ENCODE measurements around the gene PKNOX2.
"Not testable (repeated sequence)": the region's sequence is repeated elsewhere in the genome, so short reads cannot be mapped to it uniquely, and the experiment has no call there.

Gene PKNOX2

DNA sequence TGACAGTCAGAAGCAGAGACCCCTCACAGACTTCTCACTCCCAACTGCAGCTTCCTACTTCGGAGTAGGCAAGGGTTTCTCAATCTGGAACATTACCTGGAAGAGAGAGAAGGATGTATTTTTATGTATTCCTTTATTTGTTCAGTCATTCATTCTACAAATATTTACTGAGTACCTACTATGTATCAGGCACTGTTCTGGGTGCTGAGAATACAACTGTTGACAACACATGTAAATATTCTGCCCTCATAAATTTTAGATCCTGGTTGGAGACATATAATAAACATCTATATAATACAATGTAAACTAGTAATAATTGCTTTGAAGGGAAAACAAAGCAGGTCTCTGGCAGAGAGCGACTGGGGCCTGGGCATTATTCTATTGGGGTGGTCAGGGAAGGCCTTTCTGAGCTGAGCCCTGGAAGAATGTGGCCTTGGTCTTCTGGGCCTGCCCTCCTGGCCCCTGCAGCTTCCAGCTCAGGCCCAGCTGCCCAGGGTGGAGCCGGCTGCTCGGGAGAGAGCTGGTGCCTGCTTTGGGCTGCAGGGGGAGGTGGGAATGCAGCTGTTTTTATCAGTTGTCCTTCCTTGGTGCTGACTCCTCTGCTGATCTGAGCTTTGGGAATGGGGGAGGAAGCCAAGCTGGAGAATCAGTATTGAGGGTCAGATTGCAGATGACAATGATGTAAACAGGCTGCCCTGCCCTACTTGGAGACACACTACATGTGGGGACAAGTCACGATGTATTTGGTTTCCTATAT lies 46.8 kb downstream of the PKNOX2 start:
- no peak for DNase-seq

DNA sequence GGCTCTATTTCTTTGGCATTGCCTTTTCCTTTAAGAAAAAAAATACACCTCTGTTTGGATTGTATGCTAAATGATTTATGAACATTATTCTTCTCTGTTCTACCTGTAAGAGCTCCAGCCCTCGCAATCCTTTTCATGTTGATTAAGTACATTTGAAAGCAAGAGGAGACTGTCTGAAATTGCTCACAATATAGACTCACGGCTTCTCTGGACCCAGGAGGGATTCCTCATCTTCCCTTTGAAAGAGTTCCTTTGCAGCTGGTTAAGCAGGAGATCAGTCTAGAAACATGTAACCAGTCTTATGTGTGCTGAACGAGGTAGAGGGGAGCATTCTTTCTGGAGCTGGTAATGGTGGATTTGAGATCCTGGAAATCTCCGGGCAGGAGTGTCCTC lies 47.4 kb downstream of the PKNOX2 start:
- DNase-seq = no peak

DNA sequence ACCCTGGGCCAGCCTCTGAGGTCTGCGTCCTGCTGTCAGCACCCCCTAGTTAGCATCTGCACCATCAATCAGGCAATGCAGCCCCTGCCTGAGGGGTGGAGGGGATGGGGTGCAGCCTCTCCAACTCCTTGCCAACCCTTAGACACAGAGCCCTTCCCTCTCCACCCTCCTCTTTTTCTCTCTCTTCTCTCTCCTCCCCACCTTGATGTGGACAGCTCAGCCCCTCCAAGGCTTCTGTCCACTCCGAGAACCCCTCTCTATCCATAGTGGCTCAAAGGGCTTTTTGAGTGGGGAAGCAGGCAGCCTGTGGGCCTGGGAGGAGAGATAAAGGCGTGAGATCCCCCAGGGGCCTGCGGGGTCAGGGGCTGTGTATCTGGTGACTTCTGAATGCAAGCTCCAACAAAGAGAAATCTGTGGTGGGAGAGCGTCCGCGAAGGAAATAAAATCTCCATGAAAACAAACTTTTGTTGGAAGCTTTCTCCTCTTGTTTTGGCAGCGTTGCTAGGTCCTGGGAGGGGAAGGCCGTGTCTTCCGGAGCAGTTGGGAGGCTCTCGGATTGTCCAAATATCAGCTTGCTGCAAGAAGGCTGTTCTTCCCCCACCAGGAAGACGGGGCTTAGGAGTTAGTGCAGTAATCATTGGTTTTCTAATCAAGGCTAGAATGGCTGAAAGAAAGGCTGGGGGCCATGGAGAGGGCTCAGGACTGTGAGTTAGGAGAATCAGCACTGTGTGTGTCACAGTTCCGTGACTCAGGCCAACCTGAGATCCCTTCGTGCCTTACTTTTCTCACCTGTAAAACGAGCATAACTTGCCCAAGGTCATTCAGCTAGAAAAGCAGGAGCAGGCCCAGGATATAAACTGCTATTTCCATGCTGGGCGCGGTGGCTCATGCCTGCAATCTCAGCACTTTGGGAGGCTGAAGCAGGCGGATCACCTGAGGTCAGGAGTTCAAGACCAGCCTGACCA lies 50.3 kb downstream of the PKNOX2 start:
- DNase-seq = no peak

DNA sequence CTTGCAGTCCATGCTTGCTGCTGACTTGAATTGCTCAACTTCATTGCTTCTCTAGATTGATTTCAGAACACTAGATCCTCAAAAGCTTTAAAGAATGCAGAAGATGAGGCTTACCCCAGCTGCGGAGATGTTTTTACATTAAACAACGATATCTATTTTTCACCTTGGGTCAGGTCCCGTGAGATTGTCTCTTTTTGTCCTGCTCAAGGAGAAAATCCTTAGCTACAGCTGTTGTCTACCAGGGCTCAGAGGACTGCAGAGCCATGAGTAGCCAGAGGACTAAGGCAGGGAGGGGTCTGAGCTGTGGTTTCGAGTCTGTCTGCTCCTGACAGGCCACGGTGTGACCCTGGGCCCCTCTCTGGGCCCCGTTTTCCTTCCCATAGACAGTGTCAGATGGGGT lies 51.4 kb downstream of the PKNOX2 start:
- DNase-seq = no peak

DNA sequence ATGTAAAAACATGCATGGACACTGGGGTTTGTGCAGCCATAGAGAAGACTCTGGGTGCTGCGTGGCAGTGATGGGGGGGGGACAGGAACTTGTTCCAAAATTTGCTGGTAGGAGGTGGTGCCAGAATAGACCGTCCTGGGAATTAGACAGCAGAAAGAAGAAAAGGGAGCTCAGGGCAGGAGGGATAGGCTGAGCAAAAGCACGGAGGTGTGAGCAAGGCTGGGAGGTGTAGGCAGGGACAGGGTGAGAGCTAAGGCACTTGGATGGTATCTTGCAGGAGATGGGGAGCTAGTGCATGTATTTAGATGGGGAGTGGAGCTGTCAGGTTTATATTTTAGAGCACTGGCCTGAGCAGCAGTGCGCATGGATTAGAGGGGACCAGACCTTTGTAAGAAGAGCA lies 53.8 kb downstream of the PKNOX2 start:
- DNase-seq = no peak

DNA sequence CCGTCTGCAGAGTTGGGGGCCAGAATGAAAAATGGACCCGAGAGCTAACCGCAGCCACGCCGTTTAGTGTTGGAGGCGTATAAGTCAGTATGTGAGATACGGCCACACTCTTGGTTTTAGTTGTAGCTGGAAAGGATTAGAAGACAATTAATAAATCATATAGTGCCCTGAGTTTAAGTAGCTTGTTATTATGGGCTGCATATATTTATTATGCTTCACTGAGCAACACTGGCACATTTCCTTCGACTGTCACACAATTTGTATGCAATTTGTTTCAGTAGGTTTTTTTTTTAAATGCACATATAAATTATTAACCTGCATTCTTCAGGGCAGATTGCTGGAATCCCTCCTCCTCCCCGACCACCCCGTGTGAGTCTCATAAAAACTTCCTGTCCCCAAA lies 56.9 kb downstream of the PKNOX2 start:
- no peak for DNase-seq

DNA sequence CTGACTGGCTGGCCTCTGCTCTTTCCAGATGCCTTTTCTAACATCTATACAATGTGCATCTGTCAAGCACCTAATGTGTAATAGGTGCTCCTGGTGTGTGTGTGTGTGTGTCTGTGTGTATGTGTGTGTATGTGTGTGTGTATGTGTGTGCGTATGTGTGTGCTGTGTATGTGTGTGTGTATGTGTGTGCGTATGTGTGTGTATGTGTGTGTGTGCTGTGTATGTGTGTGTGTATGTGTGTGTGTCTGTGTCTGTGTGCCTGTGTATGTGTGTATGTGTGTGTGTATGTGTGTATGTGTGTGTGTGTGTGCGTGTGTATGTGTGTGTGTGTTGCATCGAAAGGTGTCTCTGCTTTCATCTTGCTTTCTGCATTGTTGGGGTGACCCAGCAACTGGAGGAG lies 57.9 kb downstream of the PKNOX2 start:
- no peak for DNase-seq

DNA sequence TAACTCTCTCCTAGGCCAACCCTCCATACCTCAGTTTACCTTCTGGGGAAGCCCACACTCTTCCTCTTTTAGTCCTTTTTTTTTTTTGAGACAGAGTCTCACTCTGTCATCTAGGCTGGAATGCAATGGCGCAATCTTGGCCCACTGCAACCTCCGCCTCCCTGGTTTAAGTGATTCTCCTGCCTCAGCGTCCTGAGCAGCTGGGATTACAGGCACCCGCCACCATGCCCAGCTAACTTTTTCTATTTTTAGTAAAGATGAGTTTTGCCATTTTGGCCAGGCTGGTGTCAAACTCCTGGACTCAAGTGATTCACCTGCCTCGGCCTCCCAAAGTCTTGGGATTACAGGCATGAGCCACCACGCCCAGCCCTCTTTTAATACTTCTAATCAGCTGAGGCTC lies 58.6 kb downstream of the PKNOX2 start:
- not testable (repeated sequence) for DNase-seq

DNA sequence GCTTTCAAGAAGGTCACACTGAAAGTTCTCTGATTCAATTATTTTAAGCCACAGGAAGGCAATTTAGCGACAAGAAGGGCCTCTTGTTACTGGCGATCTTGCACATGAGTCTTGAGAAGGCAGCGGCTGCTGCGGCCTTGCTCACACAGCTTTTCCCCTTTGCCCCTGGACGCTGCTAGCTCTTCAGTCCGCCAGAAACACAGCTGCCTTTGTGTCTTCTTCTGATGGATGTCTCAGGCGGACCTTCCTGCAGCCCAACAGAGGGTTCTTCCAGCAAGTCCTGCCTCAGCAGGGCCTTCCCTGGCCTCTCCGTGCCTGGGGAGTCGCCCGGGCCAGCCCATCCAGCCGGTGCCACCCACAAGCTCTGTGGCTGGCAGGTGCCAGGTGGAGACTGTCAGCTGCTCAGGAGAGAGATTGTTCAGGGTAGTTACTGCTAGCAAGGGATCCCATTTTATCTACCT lies 59.4 kb downstream of the PKNOX2 start:
- DNase-seq = no peak

DNA sequence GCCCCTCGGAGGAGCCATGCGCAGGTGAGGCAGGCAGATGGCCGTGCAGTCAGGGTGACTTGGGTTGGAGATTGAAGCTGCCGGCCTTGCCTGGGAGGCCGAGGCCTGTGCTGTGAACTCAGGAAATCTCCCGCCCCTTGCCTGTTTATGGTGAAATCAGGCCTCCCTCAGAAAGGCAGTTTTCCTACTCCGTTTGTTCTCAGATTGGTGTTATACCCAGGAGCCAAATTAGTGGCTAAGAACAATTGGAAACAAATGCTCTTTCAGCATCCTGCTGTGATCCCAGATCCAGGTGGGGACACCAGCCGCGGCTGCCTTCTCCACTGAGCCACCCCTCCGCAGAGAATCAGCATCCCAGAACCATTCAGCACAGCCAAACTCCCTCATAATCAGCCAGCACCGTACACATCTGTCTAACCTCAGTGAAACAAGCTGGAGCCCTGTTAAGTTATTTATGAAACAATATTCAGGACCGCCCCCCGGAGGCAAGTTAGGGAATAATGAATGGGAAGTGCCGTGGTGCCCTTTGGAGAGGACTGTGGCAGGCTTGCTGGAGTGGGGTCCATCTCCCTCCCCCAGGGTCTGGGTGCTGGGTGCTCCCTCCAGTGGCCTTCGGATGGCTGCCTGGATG lies 60.0 kb downstream of the PKNOX2 start:
- no peak for DNase-seq

DNA sequence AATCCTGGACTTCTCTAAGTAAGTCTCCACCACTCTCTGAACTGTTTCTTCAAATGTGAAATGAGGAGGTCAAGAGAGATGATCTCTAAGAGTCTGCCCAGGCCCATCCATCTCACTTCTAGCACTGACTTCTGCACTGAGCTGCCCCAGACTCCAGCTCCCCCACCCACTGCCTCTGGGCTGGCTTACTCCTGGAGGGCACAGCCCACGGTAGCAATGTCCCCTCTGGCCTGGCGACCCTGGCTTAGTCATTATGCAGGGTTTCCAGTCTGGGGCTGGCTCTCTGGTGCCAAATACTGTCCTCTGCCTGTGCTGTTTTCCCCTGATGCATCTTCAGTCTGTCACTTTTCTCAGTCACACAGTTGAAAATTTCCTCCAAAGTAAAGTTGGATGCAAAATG lies 60.9 kb downstream of the PKNOX2 start:
- DNase-seq = no peak

DNA sequence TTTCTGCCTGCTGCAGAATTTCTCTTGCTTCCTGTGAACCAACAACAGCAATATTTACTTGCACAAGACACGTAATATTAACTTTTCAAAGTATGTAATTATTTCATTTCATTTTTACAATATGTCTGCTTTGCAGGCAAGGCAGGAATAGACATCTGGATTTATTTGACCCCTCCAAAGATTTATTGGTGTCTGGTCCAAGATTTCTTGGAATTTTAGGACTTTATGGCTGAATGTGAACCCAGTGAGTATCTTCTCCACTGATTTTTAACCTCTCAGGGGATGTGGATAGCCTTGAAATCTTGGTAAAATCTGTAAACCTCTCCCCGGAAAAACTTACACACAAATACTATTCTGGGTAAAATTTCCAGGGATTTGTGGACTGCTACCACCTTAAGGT lies 61.5 kb downstream of the PKNOX2 start:
- DNase-seq = no peak

DNA sequence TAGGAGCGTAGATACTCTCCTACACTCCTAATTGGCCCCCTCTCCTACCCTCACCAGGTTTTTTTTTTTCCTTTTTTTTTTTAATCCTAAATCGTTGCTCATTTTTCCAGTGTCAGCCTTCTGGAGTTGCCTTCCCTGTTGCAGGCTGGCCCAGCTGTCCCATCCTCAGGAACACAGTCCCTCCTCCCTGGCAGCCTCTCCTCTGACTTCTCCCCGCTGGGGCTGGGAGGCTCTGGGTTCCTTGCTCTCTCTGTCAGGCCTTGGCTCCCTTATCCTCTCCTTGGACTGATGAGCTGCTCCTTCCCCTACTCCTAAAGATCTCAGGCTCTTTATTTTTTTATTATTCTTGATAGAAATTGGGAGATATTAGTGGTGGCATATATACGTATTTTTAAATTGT lies 62.2 kb downstream of the PKNOX2 start:
- no peak for DNase-seq

DNA sequence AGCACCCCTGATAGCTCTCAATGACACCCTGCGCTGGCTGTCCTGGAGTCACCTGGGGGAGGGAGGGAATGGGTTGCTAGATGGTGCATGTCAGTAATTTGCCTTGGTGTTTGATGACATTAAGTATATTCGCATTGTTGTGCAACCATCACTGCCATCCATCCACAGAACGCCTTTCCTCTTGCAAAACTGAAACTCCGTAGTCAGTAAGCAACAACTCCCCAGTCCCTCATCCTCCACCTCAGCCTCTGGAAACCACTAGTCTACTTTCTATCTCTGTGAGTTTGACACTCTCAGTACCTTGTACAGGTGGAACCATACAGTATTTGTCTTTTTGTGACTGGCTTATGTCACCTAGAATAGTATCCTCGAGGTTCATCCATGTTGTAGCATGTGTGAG lies 62.6 kb downstream of the PKNOX2 start:
- DNase-seq = no peak

DNA sequence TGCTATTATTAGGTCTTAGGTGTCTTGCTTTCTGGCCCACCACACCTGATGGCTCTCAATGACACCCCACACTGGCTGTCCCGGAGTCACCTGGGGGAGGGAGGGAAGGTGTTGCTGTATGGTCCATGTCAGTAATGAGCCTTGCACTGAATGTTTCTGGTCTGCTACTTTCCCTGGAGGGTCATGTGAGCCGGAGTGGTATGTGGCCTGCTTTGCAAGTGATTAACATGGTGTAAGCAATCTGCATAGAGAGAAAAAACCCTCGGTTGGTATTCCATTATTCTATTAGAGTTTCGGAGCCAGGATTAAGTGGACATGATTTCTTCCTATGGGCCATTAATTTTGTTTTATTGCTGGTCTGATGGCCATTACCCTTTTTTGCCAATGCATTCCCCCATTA lies 63.9 kb downstream of the PKNOX2 start:
- DNase-seq = no peak

DNA sequence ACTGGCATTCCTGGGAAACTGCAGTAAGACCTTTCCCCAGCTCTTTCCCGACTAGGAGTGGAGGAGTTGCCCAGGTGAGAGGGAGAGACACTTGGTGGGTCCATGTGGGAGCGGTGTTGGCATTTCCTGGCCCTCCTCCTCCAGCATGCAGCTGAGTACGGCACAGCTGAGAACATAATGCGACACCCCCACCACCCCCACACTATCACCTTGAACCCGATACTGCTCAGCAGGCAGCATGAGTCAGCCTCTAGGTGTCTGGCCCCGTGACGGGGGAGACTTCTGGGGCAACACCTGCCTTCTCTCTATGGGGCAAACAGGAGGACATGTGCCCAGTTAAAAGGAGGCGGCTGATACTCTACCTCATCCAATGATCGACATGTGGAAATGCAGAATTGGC lies 64.4 kb downstream of the PKNOX2 start:
- no peak for DNase-seq

DNA sequence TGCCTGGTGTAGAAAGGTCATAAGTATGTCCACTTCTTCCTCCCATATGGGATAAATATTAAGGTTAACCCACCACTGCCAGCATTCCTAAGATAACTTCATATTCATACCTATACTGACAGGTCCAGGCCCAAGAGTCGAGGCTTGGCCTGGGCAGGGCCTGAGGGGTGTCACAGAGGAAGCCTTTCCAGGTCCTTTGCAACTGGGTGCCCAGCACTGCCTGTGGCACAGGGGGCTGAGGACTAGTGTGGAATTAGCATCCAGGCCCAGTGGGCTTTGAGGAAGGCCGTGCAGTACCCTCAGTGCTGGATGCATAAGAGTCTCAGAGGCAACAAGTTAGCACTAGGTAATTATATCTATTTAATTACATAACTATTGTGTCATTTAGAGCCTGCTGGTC lies 65.4 kb downstream of the PKNOX2 start:
- no peak for DNase-seq

DNA sequence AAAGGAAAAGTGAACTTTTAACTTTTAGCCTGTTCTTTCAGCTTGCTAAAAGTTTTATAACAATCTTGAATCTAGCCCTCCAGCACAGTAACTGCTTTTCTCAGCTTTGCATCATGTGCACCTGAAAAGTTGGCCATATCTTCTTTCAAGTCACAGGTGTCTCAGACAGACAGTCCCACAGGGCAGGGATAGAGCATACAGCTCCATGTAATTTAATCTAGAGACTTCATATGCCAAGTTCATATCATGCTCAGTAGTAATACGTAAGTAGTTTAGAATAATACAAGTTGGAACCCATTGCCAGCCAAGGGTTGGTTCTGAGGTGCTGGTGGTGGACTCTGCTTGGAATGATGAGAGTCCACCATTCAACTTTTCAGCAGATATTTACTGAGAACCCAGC lies 68.6 kb downstream of the PKNOX2 start:
- DNase-seq = no peak

DNA sequence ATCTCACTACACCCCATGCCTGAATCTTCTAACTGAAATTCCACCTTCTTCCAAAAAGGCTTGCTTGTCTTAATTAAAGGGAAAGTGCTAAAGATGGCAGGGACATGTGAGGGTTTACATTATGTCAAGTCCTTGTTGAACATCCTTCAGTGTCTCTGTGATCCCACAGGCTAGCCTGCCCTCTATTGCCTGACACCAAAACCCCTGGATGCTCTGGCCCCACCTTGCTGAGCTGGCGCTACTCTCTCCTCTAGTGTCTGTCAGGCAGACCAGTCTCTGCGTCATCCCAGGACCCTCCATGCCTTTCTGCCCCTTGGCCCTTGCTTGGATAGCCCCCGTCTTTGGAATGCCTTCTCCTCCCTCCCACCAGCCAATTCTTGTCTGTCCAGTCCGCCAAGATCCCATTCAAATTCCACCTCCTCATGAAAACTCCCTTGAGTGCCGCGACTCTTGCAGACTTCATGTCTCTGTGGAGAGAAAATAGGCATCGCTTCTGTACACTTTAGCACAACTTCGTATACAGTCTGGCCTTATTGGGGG lies 69.3 kb downstream of the PKNOX2 start:
- DNase-seq = no peak

DNA sequence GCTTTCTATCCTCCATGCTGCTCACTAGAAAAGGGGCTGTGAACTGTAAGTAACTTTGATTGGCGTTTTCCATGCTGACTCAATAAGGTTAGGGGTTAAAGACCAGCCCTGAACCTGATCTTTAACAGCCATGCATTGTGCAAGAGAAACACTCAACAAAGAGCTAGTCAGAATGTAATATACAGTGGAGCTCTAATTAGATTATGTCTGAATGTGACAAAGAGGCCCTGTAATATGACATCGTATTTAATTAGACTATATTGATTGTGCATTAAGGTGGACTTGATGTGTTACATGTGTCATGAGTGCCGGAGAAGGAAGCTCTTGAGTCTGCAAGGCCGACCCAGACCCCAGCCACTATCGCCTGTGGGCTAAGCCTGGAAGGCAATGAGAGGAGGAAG lies 70.5 kb downstream of the PKNOX2 start:
- no peak for DNase-seq

DNA sequence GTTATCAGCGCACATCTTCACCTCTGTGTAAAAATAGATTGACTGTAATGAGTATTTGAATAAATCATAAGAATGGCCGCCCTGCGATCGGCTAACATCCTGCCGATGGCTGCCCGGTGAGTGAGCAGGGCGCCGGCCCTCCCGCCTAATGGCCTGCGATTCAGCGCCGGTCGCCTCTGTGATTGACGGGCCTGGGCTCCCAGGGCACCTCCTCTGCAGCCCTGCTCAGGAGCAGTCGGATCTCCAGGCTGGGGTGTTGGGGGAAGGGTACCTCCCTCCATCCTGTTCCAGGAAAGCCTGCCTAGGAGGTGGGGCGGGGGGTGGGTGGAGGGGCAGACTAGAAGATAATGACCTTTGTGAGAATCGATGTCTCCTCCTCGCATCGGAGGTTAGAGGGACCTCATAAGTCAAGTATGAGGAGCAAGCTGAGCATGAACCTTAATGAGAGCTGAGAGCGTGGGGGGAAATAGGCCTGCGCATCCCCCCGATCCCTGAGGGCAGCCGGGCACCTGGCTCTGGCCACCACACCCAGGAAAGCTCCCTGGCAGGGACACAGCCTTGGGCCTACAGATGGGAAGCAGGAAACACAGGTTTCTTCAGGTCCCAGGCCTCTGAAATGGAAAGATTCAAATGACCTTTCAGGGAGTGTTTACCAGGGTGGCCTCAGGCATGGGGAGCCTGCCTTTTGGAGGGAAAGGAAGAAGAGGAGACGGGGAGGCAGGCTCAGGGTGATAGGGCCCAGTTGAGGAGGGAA lies 71.7 kb downstream of the PKNOX2 start:
- no peak for DNase-seq
